Right cardiac atrium (tissue), 5 donors: ENCODE data around the gene FCER1G. TPM values are rescaled to one million over a fixed set of nuclear protein-coding genes. Genes with fewer than 3 reads are reported as not detected.

ENCODE experiments used
- ATAC-seq, 2 donors: fragments of 200-7000 bp; cut with Tn5 transposase; one replicate each; pipeline versions ENCODE4 v1.8.0 to v1.9.1; 2020; ENCODE audit warnings: moderate library complexity in 2 of 2, mild to moderate bottlenecking in 1 of 2
- DNase-seq, 3 donors: peaks; one replicate each; pipeline ENCODE4 v3.0.0-alpha.2; 2020
- H3K27ac ChIP-seq: one replicate; pipeline ENCODE4 v1.5.1; 2013; ENCODE audit warnings: mild to moderate bottlenecking, low read length, control low read depth, moderate library complexity
- H3K27me3 ChIP-seq: one replicate; pipeline ENCODE4 v1.6.1; 2013; ENCODE audit not compliant: control insufficient read depth, insufficient read depth
- H3K4me1 ChIP-seq: one replicate; pipeline ENCODE4 v1.6.1; 2013; ENCODE audit warnings: low read length; ENCODE audit not compliant: control insufficient read depth, insufficient read depth
- H3K4me3 ChIP-seq: one replicate; pipeline ENCODE4 v1.5.1; 2013; ENCODE audit warnings: low read length, control low read depth
- H3K9me3 ChIP-seq: one replicate; pipeline ENCODE4 v1.6.1; 2013; ENCODE audit warnings: low read length; ENCODE audit not compliant: control insufficient read depth
- WGBS: extraction: QIAGEN DNeasy Blood & Tissue Kit; methylation state at CpG from one replicate; pipeline ENCODE4 v1.1.7; 2013; 5-methylcytosine and 5-hydroxymethylcytosine counted together
- intact Hi-C, 4 donors: fragments of 100-400 bp; cut with DNase I; formaldehyde crosslinking; loops; one replicate each; pipeline versions ENCODE4 v1.11.0 to v1.14.0; 2022 to 2023
- polyA plus RNA-seq: library from polyadenylated mRNA; stranded (reverse); fragments of 200-250 nt; gene quantifications from one replicate; pipeline ENCODE4 v1.2.3, GENCODE V29; 2013
- total RNA-seq, 4 donors: library from RNA; stranded (reverse); fragmentation: NEBNext Ultra II Directional; extraction: Animal tissue kit (Norgen Biotek cat#: 25700); gene quantifications; one replicate each; pipeline ENCODE4 v1.2.1, GENCODE V29; 2021
- donor health status: healthy with polysubstance abuse.
- donor health status: DM: no; HTN: yes; CAD: no.
- donor health status: DM: no; HTN: no; CAD: no.
- donor health status: DM: no; HTN: yes; CAD: no; lungs with severe emphysema.
- donor health status: DM: yes; HTN: yes; CAD: no.

The FCER1G gene
- total and polyA plus RNA-seq, 5 donors: 23.3 to 44.3 (median 33.4) TPM

DNA sequence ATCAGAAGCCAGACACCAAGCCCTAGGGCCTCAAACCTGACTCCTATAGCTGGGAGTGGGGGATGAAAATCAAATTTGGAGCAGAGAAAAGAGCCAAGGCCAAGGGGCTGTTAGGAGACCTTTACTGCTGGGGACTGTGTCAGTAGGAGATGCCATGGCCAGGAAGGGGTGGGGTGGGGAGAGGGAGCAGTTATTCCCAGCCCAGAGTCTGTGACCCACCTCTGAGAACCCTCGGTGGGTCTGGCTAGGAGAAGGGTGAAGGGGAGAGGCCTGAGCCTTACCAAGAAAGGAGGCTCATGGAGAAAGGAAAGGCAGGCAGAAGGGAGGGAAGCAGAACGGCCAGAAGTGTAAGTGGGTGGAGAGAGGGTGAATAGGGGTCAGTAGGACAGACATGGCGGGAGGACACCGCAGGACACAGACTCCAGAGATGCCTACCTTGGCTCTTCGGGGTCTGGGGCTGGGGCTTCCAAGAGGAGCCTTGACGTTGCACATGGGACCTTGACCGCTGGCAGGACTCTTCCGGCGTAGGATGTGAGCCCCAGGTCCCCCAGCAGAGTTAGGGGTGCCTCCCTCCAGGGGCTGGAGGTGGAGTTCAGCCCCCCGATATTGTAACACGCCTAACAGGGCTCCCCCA is 17.4 kb upstream of the FCER1G start:
- H3K27ac ChIP-seq: peak overlapping the region; percentile 99
- DNase-seq (peak in 2 of 3 donors; percentile 32 to 62), ATAC-seq (no peak)
- intact Hi-C loops: loop anchor here in 1 of 4 donors (10.0 kb wide), 1 partner anchor 187 kb away; no protein-coding TSS in a partner anchor
- 43% methylated on average over 11 of the region's 11 CpGs for WGBS
- H3K9me3 ChIP-seq: no peaks in the 10 kb centered on the region
- no peaks in the 10 kb centered on the region for H3K27me3 ChIP-seq
- H3K4me1 ChIP-seq: peaks cover 19% of the 10 kb centered on the region
- peak overlapping the region; percentile 39 for H3K4me3 ChIP-seq

GRCh38 chr1:161198194-161198896 is 16.8 kb upstream of the FCER1G start:
- Histone ChIP-seq H3K4me3 (peak overlapping the region; percentile 39), H3K9me3 (no peaks in the 10 kb centered on the region), H3K27ac (peak overlapping the region; percentile 99), H3K4me1 (peaks cover 22% of the 10 kb centered on the region), H3K27me3 (no peaks in the 10 kb centered on the region)
- DNase-seq (peak; percentile 70 to 90 (median 87)), ATAC-seq (peak; percentile 4 to 5)
- intact Hi-C loops: loop anchor here in 1 of 4 donors (10.0 kb wide), 1 partner anchor 186 kb away; no protein-coding TSS in a partner anchor
- 16% methylated on average over 20 of the region's 20 CpGs for WGBS

- no peaks in the 10 kb centered on the region for H3K27me3 ChIP-seq
- DNase-seq (peak; percentile 79 to 90 (median 87)), ATAC-seq (peak; percentile 26 to 62)
- H3K4me3 ChIP-seq: peak within 1 kb of the TSS; percentile 39
- intact Hi-C loops: loop anchor here in 1 of 4 donors (10.0 kb wide), 1 partner anchor 186 kb away; no protein-coding TSS in a partner anchor
- H3K4me1 ChIP-seq: peaks cover 26% of the 10 kb centered on the region
- peak within 1 kb of the TSS; percentile 99 for H3K27ac ChIP-seq
- H3K9me3 ChIP-seq: no peaks in the 10 kb centered on the region
- 40% methylated on average over 11 of the region's 11 CpGs for WGBS
Observed at GRCh38 chr1:161198897-161199431, 16.1 kb upstream of the FCER1G start, which contains the start of gene ADAMTS4. TSS of gene ADAMTS4 (minus strand) at chr1:161199054. CDS start at chr1:161198627, 427 bp downstream.

DNA sequence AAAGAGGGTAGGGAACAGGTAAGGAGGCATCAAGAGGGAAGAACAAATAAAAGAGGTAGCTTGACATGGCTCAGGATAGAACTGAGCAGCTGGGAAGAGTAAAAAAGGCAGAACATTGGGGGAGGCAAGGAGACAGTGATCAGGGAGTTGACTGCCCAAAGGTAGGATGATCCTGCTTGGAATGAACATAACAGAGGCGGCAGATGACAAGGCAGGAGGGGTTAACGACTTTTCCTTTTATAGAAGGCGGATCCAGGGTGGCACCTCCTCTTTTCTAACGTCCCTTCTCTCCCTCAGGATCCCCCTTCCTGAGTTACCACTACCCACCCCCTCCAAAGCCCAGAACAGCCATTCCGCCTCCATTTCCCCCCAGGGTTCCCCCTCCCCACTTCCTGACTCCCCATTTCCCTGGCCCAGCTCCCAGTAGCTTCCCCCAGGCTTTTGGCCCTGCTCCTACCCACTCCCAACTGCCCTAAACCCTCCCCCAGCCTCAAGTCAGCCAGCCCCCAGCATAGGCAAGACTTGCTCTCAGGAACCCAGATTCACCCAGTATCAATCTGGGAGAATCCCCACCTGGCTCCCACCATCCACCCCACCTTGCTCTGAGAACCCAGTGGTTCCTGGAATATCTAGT is 15.5 kb upstream of the FCER1G start:
- Histone ChIP-seq H3K27ac (peak overlapping the region; percentile 99), H3K4me3 (no peak overlapping the region), H3K4me1 (peaks cover 26% of the 10 kb centered on the region), H3K27me3 (no peaks in the 10 kb centered on the region), H3K9me3 (no peaks in the 10 kb centered on the region)
- DNase-seq (peak in 1 of 3 donors; percentile 37), ATAC-seq (no peak)
- intact Hi-C loops: loop anchor here in 1 of 4 donors (10.0 kb wide), 1 partner anchor 185 kb away; no protein-coding TSS in a partner anchor
- 35% methylated on average over 5 of the region's 5 CpGs for WGBS

- Histone ChIP-seq H3K27me3 (no peaks in the 10 kb centered on the region), H3K4me3 (no peak overlapping the region), H3K9me3 (no peaks in the 10 kb centered on the region), H3K27ac (peak overlapping the region; percentile 99), H3K4me1 (peaks cover 26% of the 10 kb centered on the region)
- intact Hi-C loops: no loop called here
- 39% methylated on average over 5 of the region's 5 CpGs for WGBS
- DNase-seq (peak in 1 of 3 donors; percentile 53), ATAC-seq (no peak)
Observed at GRCh38 chr1:161200421-161200991, 14.6 kb upstream of the FCER1G start.

DNA sequence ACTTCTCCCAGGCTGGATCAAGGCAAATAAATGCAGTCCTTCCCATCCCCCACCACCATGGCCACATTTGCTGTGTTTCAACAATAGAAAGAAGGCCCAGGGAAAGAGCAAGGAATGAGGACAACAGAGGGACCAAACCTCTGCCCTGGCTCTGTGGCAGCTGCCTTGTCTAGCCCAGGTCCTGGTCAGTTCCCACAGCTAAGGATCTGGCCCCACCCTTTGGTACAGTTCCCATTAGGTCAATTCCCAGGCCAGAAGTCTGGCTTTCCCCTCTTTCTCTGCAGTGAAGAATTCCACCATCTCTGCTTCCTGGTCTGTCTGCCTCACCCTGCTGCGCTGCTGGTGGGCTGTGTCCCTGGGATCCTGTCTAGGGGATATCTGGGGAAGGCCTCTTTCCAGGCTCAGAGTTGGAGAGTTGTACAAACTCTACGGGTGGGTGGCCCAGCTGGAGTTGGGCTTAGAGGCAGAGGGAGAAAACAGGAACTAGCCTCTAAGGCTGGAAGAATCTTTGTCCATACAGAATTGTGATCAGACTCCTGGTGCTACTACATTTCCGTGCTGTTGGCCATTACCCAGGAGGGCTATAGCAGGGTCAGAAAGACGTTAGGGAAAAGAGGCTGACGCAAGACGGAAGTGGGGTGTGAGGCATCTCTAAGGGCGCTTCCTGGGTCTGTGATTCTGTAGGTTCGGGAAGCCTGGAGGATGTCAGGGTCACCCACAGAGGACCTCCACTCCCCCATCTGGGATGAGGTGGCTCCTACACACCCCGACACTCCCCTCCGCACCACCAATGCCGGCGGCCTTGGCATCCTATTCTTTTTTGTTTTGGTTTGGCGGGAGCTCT is 13.9 kb upstream of the FCER1G start:
- peak; percentile 84 to 85 (median 85) for DNase-seq
- 26% methylated on average over 13 of the region's 13 CpGs for WGBS
- H3K4me3 ChIP-seq: peak overlapping the region; percentile 98
- H3K27ac ChIP-seq: peak overlapping the region; percentile 99
- no peaks in the 10 kb centered on the region for H3K27me3 ChIP-seq
- peak; percentile 48 to 75 for ATAC-seq
- intact Hi-C loops: no loop called here
- H3K4me1 ChIP-seq: peaks cover 26% of the 10 kb centered on the region
- no peaks in the 10 kb centered on the region for H3K9me3 ChIP-seq

DNA sequence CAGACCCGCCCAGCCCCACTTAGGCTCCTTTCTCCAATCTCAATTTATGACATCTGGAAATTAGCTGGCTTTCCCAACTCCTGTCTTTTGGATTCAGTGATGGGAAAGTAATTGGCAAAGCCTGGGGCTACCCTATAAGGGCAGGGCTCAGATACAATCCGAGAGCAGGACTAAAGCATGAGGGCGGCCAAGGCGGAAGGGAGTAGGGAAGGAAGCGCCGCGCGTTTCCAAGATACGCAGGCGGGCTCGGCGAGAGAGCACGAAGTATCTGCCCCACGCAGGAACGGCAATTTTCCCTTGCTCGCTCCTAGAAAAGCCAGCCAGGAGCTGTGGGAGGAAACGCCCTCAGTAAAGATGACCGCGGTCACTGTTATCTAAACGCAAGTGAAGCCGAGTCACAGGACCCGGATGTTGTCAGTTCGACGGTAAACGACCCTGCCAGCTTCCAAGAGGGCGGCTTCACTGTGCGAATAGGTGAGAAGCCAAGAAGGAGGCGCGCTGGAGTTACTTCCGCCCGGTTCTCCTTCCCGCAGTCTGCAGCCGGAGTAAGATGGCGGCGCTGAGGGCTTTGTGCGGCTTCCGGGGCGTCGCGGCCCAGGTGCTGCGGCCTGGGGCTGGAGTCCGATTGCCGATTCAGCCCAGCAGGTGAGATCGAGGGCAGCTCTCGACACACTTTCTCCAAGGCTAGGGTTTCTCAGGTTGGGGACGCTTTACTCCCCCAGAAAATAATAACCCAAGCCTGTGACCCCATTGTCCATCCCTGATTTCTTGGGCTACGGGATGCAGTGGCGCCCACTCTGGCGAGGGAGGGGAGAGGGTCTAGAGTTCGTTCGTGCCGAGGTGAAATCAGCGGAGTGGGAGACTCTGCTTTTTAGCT is 13.0 kb upstream of the FCER1G start, which contains the start of gene NDUFS2:
NDUFS2 (plus strand) TSS at position 532 of the 877 bp plus-strand sequence; CDS start at position 551, 19 bp downstream.
- Histone ChIP-seq H3K9me3 (no peaks in the 10 kb centered on the region), H3K4me3 (peak within 1 kb of the TSS; percentile 98), H3K27me3 (no peaks in the 10 kb centered on the region), H3K4me1 (peaks cover 31% of the 10 kb centered on the region), H3K27ac (peak within 1 kb of the TSS; percentile 99)
- intact Hi-C loops: no loop called here
- peak; percentile 76 to 90 for ATAC-seq
- under 1% methylated on average over 53 of the region's 53 CpGs for WGBS
- peak; percentile 98 to 99 (median 98) for DNase-seq

GRCh38 chr1:161206411-161207140 is 8.5 kb upstream of the FCER1G start:
- Histone ChIP-seq H3K27ac (peak overlapping the region; percentile 96), H3K9me3 (no peaks in the 10 kb centered on the region), H3K4me1 (peaks cover 13% of the 10 kb centered on the region), H3K4me3 (no peak overlapping the region), H3K27me3 (no peaks in the 10 kb centered on the region)
- DNase-seq (peak in 2 of 3 donors; percentile 76 to 81), ATAC-seq (peak; percentile 41 to 42)
- WGBS: 62% methylated on average over 12 of the region's 12 CpGs
- intact Hi-C loops: no loop called here

DNA sequence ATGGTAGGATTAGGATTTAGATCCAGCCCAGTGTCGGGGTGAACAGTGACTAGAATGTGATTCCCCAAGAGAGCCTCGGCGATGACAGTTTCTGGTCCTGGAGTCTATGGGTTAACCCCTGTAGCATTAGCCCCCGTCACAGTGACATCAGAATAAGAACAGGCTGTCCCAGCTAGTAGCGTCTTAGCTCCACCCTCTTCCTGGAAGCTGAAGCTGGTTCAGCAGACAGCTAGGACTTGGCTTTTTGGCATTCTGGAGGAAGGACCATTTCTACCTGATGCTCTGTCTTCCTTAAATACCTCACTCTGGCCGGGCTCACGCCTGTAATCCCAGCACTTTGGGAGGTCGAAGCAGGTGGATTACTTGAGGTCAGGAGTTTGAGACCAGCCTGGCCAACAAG is 7.9 kb upstream of the FCER1G start:
- Histone ChIP-seq H3K9me3 (no peaks in the 10 kb centered on the region), H3K4me1 (peaks cover 13% of the 10 kb centered on the region), H3K27ac (peak overlapping the region; percentile 87), H3K4me3 (no peak overlapping the region), H3K27me3 (no peaks in the 10 kb centered on the region)
- DNase-seq (peak; percentile 71 to 84 (median 84)), ATAC-seq (peak; percentile 88 to 90)
- 48% methylated on average over 8 of the region's 8 CpGs for WGBS
- intact Hi-C loops: no loop called here
